HG03196 (cell line): ENCODE measurements around the gene STARD9.
"Not testable (repeated sequence)": the region's sequence is repeated elsewhere in the genome, so short reads cannot be mapped to it uniquely, and the experiment has no call there.

Source experiments
- ATAC-seq: cut with Tn5 transposase; IDR thresholded peaks from one replicate; pipeline ENCODE4 v1.9.1; 2021; ENCODE audit not compliant: unreplicated experiment

STARD9 gene

DNA sequence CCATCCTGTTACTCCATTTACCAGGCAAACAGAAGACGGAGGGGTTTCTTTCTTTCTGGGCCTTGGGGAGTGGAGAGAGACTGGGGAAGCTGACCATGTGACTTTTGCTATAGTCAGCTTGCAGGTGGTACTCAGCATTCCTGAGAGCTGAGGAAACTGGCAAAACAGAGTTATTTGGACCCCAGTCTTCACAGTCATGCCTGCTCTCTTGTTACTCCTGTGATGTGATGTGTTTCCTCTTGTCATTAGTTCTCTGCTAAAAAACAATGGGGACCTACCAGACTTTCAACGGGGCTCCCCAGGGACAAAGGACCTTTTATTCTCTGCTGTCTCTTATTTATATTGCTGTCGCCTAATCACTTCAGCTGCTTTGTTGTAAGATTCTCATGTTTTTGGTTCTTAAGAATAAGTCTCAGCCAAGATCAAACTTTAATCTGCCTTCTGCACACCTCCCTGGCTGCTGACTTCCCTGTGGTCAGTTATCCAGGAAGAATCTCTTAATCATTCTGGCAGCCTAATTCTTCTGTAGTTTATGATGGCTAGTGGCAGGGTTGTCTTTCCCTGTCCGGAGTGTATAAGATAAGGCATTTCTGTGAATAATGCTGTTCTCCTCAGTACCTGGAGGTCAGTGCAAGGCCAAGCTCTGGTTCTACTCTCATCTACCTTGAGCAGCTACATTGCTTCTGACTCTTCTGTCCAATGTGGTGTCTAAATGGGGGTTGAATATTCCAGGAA is 8.8 kb downstream of the STARD9 start:
- ATAC-seq: no peak

GRCh38 chr15:42590619-42591237 is 15.3 kb downstream of the STARD9 start:
- ATAC-seq: no peak

- no peak for ATAC-seq
Measured at GRCh38 chr15:42591238-42591934, 16.0 kb downstream of the STARD9 start.

- ATAC-seq: no peak
Measured at GRCh38 chr15:42592716-42593115, 17.3 kb downstream of the STARD9 start.

GRCh38 chr15:42593143-42593542 is 17.7 kb downstream of the STARD9 start:
- ATAC-seq: no peak

DNA sequence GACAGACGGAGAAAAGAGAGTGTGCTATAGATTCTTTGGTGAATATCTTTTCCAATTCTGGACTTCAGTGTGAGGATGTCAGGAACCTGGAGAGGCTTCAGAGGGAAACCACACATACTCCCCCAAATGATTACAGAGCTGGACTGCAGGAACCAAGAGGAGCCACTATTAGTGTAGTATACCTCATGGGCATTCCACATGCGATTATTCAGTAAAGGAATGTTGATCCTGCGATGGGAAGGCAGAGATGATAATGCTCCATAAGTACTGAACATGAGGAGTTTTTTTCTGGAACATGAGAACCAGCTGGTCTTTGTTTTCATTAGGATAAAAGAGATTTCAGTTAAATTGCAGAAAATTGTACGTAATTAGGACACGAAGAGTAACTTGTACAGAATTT is 18.7 kb downstream of the STARD9 start:
- ATAC-seq: no peak

GRCh38 chr15:42595626-42596240 is 20.3 kb downstream of the STARD9 start:
- no peak for ATAC-seq

DNA sequence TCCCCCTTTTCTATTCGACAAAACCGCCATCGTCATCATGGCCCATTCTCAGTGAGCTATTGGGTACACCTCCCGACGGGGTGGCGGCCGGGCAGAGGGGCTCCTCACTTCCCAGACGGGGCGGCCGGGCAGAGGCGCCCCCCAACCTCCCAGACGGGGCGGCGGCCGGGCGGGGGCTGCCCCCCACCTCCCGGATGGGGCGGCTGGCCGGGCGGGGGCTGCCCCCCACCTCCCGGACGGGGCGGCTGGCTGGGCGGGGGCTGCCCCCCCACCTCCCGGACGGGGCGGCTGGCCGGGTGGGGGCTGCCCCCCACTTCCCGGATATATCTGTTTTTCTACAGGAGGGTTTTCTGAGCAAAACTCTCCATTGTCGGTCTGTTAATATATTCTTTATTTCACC is 25.9 kb downstream of the STARD9 start:
- not testable (repeated sequence) for ATAC-seq

- ATAC-seq: no peak
Measured at GRCh38 chr15:42602501-42602900, 27.1 kb downstream of the STARD9 start.

- no peak for ATAC-seq
Measured at GRCh38 chr15:42603978-42604377, 28.6 kb downstream of the STARD9 start.

GRCh38 chr15:42604894-42605744 is 29.7 kb downstream of the STARD9 start:
- no peak for ATAC-seq

GRCh38 chr15:42605796-42606195 is 30.4 kb downstream of the STARD9 start:
- no peak for ATAC-seq

- ATAC-seq: peak; percentile 44
Measured at GRCh38 chr15:42608110-42608531, 32.7 kb downstream of the STARD9 start.

- ATAC-seq: no peak
Measured at GRCh38 chr15:42608752-42609488, 33.5 kb downstream of the STARD9 start.

- ATAC-seq: no peak
Measured at GRCh38 chr15:42611532-42611931, 36.1 kb downstream of the STARD9 start.

GRCh38 chr15:42612367-42612912 is 37.0 kb downstream of the STARD9 start:
- ATAC-seq: no peak

GRCh38 chr15:42616107-42616506 is 40.7 kb downstream of the STARD9 start:
- ATAC-seq: no peak

- ATAC-seq: no peak
Measured at GRCh38 chr15:42619656-42620371, 44.4 kb downstream of the STARD9 start.

- no peak for ATAC-seq
Measured at GRCh38 chr15:42621386-42621785, 46.0 kb downstream of the STARD9 start.
